Measurements from ENCODE around the gene CHMP2A.
"Not testable (repeated sequence)": the region's sequence is repeated elsewhere in the genome, so short reads cannot be mapped to it uniquely, and the experiment has no call there.

The CHMP2A gene

DNA sequence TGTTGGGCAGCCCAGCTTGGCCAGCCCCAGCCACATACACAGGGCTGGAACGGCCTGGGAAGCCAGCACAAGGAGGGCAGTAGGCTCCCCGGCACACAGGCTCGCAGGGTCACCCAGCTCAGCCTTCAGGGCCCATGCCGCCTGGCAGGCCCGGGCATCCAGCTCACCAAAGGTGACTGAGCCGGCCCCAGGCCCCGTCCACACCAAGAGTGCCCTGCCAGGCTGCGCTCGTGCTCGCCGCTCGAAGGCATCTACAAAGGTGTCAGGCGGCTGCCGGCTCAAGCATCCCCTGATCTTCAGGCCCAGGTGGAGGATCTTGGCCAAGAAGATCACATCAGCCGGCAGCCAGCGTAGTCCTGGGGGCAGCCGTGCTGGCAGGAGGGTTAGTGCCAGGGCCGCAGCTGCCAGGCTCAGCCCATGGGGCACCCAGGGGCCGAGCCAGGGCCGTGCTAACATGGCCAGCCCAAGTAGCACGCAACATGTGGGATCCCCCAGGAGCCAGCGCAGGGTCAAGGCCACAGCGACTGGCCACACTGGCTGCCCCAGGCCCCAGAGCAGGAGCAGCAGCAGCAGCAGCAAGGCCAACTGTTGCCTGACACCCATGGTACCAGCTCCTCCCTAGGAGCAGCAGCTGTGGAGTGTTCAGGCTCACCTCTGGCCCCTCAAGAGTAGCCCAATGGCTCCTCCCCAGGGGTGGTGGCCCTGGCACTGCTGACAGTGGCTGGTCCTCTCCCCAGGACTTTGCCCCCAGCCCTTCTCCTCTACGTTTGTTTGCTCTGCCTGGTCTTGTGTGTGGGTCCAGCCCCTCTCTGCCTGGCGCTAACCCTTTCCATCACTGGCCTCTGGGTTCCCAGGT lies 43.3 kb downstream of the CHMP2A start, which contains the start of gene SLC27A5:
Gene SLC27A5 (minus strand): TSS at position 640 of the 856 bp plus-strand sequence. CDS start 37 bp downstream, at position 603.
- DNase-seq (ENCODE audit: low read depth), result no peak

- DNase-seq (ENCODE audit: low read depth), result no peak
These were observed 44.6 kb downstream of the CHMP2A start for GRCh38 chr19:58510084-58510862.

DNA sequence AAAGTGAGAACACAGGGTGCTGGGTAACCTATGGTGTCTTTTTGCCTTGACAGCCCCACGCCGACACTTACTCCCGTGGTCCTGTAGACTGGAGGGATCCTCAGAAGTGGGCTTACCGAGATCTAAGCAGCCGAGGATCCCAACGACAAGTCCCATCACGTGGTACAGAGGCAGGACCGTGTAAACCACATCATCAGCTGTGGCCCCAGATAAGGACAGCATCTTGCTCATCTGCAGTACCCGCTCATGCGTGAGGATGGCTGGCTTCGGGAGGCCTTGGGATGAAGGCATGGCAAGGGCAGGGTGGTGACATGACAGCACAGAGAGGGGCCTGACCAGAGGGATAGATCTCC lies 45.2 kb downstream of the CHMP2A start:
- no peak for DNase-seq (ENCODE audit: low read depth)

GRCh38 chr19:58507602-58508223 lies 47.2 kb downstream of the CHMP2A start:
- DNase-seq (ENCODE audit: low read depth), result not testable (repeated sequence)
